Measurements from ENCODE around the gene LRRC9.

Gene LRRC9

DNA sequence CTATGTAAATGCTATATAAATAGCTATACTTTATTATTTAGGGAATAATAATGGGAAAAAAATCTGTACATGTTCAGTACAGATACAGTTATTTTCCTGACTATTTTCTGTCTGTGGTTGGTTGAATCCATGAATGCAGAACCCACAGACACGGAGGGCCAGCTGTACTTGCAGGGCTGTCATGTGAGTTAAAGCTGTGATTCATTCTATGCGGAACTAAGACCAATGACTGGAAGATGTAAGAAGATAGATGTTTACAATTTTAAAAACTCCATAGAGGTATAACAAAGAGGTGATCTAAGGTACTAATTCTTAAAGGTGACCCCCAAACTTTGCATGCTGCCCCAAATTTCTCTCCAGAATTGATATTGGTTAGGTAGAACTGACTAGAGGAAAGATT, 186.4 kb downstream of the LRRC9 start:
- no peak for TF ChIP-seq GATA3 (IDR thresholded peaks at IDR 0.05; ENCODE audit: low read depth, low read length)
- TF ChIP-seq GATA2 (IDR thresholded peaks at IDR 0.05; ENCODE audit: low read depth, low read length) = no peak

- TF ChIP-seq GATA2 (IDR thresholded peaks at IDR 0.05; ENCODE audit: low read depth, low read length) (no peak), GATA3 (IDR thresholded peaks at IDR 0.05; ENCODE audit: low read depth, low read length) (no peak)
Measured at GRCh38 chr14:60107477-60107876, 187.5 kb downstream of the LRRC9 start.

GRCh38 chr14:60111732-60112131, 191.8 kb downstream of the LRRC9 start:
- TF ChIP-seq GATA2 (IDR thresholded peaks at IDR 0.05; ENCODE audit: low read depth, low read length) (no peak), GATA3 (IDR thresholded peaks at IDR 0.05; ENCODE audit: low read depth, low read length) (no peak)

Measured in SH-SY5Y (cell line).